SK-N-SH (cell line): ENCODE measurements around the gene ITPRID2. TPM values are rescaled to one million over a fixed set of nuclear protein-coding genes. Genes with fewer than 3 reads are reported as not detected.
A peak's percentile ranks its signal among the peaks of the same experiment; 100 is the strongest.

Experiments
- CTCF ChIA-PET: fragments of 300-600, 350-600 bp; formaldehyde crosslinking; extraction: SDS; loops from one replicate; lab custom pipeline; 2021; lab: Yijun Ruan, JAX
- POLR2A ChIA-PET: fragments of 350-600 bp; sonication (Branson Sonifier 250); formaldehyde crosslinking; extraction: SDS; loops from one replicate; lab custom pipeline; 2020; ENCODE audit warnings: antibody characterized with exemption, inconsistent platforms; lab: Yijun Ruan, JAX
- DNase-seq: peaks from one replicate; pipeline ENCODE4 v3.0.0; 2012
- H2AFZ ChIP-seq: fragments of 200-600 bp; sonication (generic); 2 replicates; pipeline ENCODE4 v1.8.1; 2016; ENCODE audit warnings: antibody characterized with exemption, mild to moderate bottlenecking, low read depth
- H3F3A ChIP-seq: fragments of 200-600 bp; sonication (generic); replicated peaks from 2 replicates; pipeline ENCODE3; 2016; ENCODE audit warnings: antibody characterized with exemption, mild to moderate bottlenecking; ENCODE audit not compliant: insufficient read depth
- H3K27ac ChIP-seq, 2 experiments: fragments of 200-500 bp in 1 of 2; fragments of 200-600 bp in 1 of 2; sonication (Bioruptor generic) in 1 of 2; sonication (generic), shearing (Covaris generic) in 1 of 2; 2 replicates each; pipeline versions ENCODE4 v1.5.1 to v1.6.1; 2014 to 2016; ENCODE audit warnings: low read depth in 2 of 2, inconsistent platforms in 1 of 2, low read length in 1 of 2, mild to moderate bottlenecking in 1 of 2, mixed read lengths in 1 of 2
- H3K27me3 ChIP-seq: fragments of 200-600 bp; sonication (generic), shearing (Covaris generic); 2 replicates; pipeline ENCODE4 v1.6.1; 2016; ENCODE audit warnings: mixed run types; ENCODE audit not compliant: insufficient read depth
- H3K36me3 ChIP-seq, 2 experiments: fragments of 200-500 bp in 1 of 2; fragments of 200-600 bp in 1 of 2; sonication (Bioruptor generic) in 1 of 2; sonication (generic) in 1 of 2; replicated peaks in 1 of 2; 2 replicates each; pipeline versions ENCODE3 to v1.5.1; 2014 to 2016; ENCODE audit warnings: low read length in 1 of 2, mild to moderate bottlenecking in 1 of 2; ENCODE audit not compliant: insufficient read depth in 2 of 2, control insufficient read depth in 1 of 2
- H3K4me1 ChIP-seq, 2 experiments: fragments of 200-500 bp in 1 of 2; fragments of 200-600 bp in 1 of 2; sonication (Bioruptor generic) in 1 of 2; sonication (generic), shearing (Covaris generic) in 1 of 2; 2 replicates each; pipeline versions ENCODE4 v1.5.1 to v1.6.1; 2014 to 2016; ENCODE audit warnings: low read depth in 1 of 2, low read length in 1 of 2, mixed run types in 1 of 2; ENCODE audit not compliant: insufficient read depth in 2 of 2, control insufficient read depth in 1 of 2
- H3K4me2 ChIP-seq: fragments of 200-600 bp; sonication (generic), shearing (Covaris generic); 2 replicates; pipeline ENCODE4 v1.6.1; 2017; ENCODE audit warnings: mixed run types
- H3K4me3 ChIP-seq, 2 experiments: fragments of 200-500 bp in 1 of 2; fragments of 200-600 bp in 1 of 2; sonication (Bioruptor generic) in 1 of 2; sonication (generic), shearing (Covaris generic) in 1 of 2; 2 replicates each; pipeline versions ENCODE4 v1.5.1 to v1.8.1; 2014 to 2016; ENCODE audit warnings: low read depth in 2 of 2, inconsistent platforms in 1 of 2, low read length in 1 of 2, mild to moderate bottlenecking in 1 of 2, mixed read lengths in 1 of 2, moderate library complexity in 1 of 2
- H3K79me2 ChIP-seq: fragments of 200-600 bp; sonication (generic); 2 replicates; pipeline ENCODE4 v1.8.1; 2017; ENCODE audit warnings: mild to moderate bottlenecking; ENCODE audit not compliant: insufficient read depth
- H3K9ac ChIP-seq: fragments of 200-600 bp; sonication (generic); 2 replicates; pipeline ENCODE4 v1.6.1; 2017; ENCODE audit warnings: mixed run types
- H3K9me2 ChIP-seq: fragments of 200-600 bp; sonication (generic); 2 replicates; pipeline ENCODE4 v1.6.1; 2017; ENCODE audit warnings: mixed run types
- H3K9me3 ChIP-seq: fragments of 200-600 bp; sonication (generic); 2 replicates; pipeline ENCODE4 v1.6.1; 2017; ENCODE audit warnings: mixed run types, mild to moderate bottlenecking, moderate library complexity
- H4K20me1 ChIP-seq: fragments of 200-600 bp; sonication (generic); 2 replicates; pipeline ENCODE4 v1.6.1; 2017; ENCODE audit warnings: mild to moderate bottlenecking, mixed run types; ENCODE audit not compliant: insufficient read depth
- ELF1 ChIP-seq: IDR thresholded peaks from 2 replicates; pipeline ENCODE4 v1.4.0; 2012
- EZH2phosphoT487 ChIP-seq: fragments of 200-600 bp; sonication (generic); IDR thresholded peaks from 2 replicates; pipeline ENCODE4 v1.6.1; 2017; ENCODE audit warnings: low read depth, mixed run types, mild to moderate bottlenecking, antibody characterized with exemption, moderate library complexity, borderline replicate concordance
- FOSL2 ChIP-seq: IDR thresholded peaks from 2 replicates; pipeline ENCODE4 v1.4.0; 2012; ENCODE audit warnings: low read depth, mild to moderate bottlenecking, moderate library complexity, borderline replicate concordance
- FOXJ3 ChIP-seq: sonication (generic); formaldehyde crosslinking; IDR thresholded peaks from 2 replicates; pipeline ENCODE4 v1.5.1; 2020; ENCODE audit warnings: mild to moderate bottlenecking, missing genetic modification reagents
- GABPA ChIP-seq: IDR thresholded peaks from 2 replicates; pipeline ENCODE4 v1.4.0; 2012; ENCODE audit warnings: low read depth, mild to moderate bottlenecking
- GATA2 ChIP-seq: sonication (generic); formaldehyde crosslinking; IDR thresholded peaks from 2 replicates; pipeline ENCODE4 v1.5.0; 2020; ENCODE audit warnings: mild to moderate bottlenecking, missing genetic modification reagents
- MXI1 ChIP-seq: IDR thresholded peaks from 2 replicates; pipeline ENCODE4 v1.6.1; 2012; ENCODE audit warnings: mild to moderate bottlenecking, low read depth, low read length, improper control_type of control experiment
- SIN3A ChIP-seq: IDR thresholded peaks from 2 replicates; pipeline ENCODE4 v1.6.1; 2012; ENCODE audit warnings: low read depth, mild to moderate bottlenecking, low read length, moderate library complexity, borderline replicate concordance
- SMC3 ChIP-seq: IDR thresholded peaks from 2 replicates; pipeline ENCODE4 v1.6.1; 2012; ENCODE audit warnings: low read depth, low read length, improper control_type of control experiment
- TCF12 ChIP-seq: IDR thresholded peaks from 2 replicates; pipeline ENCODE4 v1.4.0; 2012
- TEAD4 ChIP-seq: IDR thresholded peaks from 2 replicates; pipeline ENCODE4 v1.4.0; 2012; ENCODE audit warnings: mild to moderate bottlenecking, borderline replicate concordance; ENCODE audit not compliant: insufficient read depth
- YY1 ChIP-seq: IDR thresholded peaks from 2 replicates; pipeline ENCODE4 v1.4.0; 2012; ENCODE audit warnings: low read depth, mild to moderate bottlenecking
- WGBS: methylation state at CpG from one replicate; pipeline ENCODE4 v1.1.6; 2017; ENCODE audit warnings: low lambda C conversion rate; 5-methylcytosine and 5-hydroxymethylcytosine counted together
- polyA plus RNA-seq, 3 experiments: library from polyadenylated mRNA; depleted of rRNA; stranded (reverse); fragments of >200 nt; gene quantifications; 2 replicates each; pipeline ENCODE4 v1.2.3, GENCODE V29; 2012
- TF ChIP-seq, protein P1 (sequence below): IDR thresholded peaks from 2 replicates; pipeline ENCODE4 v1.4.0; 2012; ENCODE audit warnings: low read depth, borderline replicate concordance
- TF ChIP-seq, protein P2 (sequence below): fragments of 150-350 bp; IDR thresholded peaks from 2 replicates; pipeline ENCODE4 v1.6.1; 2017; ENCODE audit warnings: antibody characterized with exemption, low read length, low read depth, borderline replicate concordance
- TF ChIP-seq, protein P3 (sequence below): IDR thresholded peaks from 2 replicates; pipeline ENCODE4; 2012
- TF ChIP-seq, protein P4 (sequence below): fragments of 200-600 bp; sonication (generic); IDR thresholded peaks from 2 replicates; pipeline ENCODE4 v1.6.1; 2017; ENCODE audit warnings: antibody characterized with exemption, mild to moderate bottlenecking, moderate library complexity
- TF ChIP-seq, protein P5 (sequence below): IDR thresholded peaks from 2 replicates; pipeline ENCODE4 v1.4.0; 2012; ENCODE audit warnings: low read depth, borderline replicate concordance

ITPRID2 gene
- polyA plus RNA-seq, 1 of the 3 experiments (the other 2 are of a cell fraction) = 41.9 TPM

DNA sequence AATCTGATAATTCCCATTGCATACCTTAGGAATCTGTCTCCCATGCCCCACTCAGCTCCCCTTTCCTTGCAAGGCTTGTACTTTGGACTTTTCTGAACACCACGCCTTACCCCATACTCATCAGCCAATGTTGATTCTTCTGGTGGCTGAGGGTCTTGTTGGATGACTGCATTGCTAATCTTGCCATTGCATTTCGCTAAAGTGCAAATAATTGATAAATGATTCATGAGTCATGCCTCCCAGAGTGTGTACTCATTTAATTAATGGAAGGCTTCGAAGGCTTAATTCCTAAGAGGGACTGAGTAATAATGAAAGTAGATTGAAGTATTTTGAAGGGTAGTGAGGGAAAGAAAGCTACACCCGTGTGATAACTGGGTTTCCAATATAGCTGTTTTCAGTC is 66.1 kb downstream of the ITPRID2 start (continued):
- TF ChIP-seq GATA2 (CRISPR knock-in tag) (no peak), MXI1 (no peak), TEAD4 (no peak), SIN3A (no peak)

DNA sequence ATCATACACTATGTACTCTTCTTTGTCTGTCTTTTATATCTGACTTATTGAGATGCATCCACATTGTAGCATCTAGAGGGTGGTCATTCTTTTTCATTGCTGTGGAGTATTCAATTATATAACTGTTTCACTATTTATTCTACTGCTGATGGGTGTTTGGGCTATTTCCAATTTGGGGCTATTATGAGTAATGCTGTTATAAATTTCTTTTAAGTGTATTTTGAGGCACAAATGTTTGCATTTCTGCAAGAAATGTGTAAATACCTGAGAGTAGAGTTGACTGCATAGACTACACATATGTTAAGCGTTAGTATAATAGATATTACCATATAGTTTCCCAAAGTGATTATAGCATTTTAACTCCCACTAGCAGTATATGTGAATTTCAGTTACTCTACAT is 67.2 kb downstream of the ITPRID2 start:
- ChIA-PET CTCF (no interaction called here), POLR2A (no interaction called here)
- Histone ChIP-seq H3K27me3 (no peaks in the 10 kb centered on the region), H3K27ac (no peak overlapping the region), H4K20me1 (no peaks in the 10 kb centered on the region), H3K4me1 (peaks cover 4 to 20% of the 10 kb centered on the region in 2 experiments; a peak in 2 of 4 replicates), H3K79me2 (no peaks in the 10 kb centered on the region), H3K9ac (no peak overlapping the region), H3K36me3 (no peaks in the 10 kb centered on the region), H3K4me2 (no peak overlapping the region), H3F3A (peaks cover 13% of the 10 kb centered on the region), H3K4me3 (no peak overlapping the region), H3K9me3 (no peaks in the 10 kb centered on the region), H3K9me2 (no peaks in the 10 kb centered on the region), H2AFZ (no peak overlapping the region)
- 96% methylated on average over 1 of the region's 1 CpG for WGBS
- TF ChIP-seq FOXJ3 (CRISPR knock-in tag) (no peak), GABPA (no peak), EZH2phosphoT487 (no peak), GATA2 (CRISPR knock-in tag) (no peak), ELF1 (no peak)
- TF ChIP-seq, protein P1, sequence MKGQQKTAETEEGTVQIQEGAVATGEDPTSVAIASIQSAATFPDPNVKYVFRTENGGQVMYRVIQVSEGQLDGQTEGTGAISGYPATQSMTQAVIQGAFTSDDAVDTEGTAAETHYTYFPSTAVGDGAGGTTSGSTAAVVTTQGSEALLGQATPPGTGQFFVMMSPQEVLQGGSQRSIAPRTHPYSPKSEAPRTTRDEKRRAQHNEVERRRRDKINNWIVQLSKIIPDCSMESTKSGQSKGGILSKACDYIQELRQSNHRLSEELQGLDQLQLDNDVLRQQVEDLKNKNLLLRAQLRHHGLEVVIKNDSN = no peak
- TF ChIP-seq, protein P2, sequence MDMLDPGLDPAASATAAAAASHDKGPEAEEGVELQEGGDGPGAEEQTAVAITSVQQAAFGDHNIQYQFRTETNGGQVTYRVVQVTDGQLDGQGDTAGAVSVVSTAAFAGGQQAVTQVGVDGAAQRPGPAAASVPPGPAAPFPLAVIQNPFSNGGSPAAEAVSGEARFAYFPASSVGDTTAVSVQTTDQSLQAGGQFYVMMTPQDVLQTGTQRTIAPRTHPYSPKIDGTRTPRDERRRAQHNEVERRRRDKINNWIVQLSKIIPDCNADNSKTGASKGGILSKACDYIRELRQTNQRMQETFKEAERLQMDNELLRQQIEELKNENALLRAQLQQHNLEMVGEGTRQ = no peak
- no peak for DNase-seq

DNA sequence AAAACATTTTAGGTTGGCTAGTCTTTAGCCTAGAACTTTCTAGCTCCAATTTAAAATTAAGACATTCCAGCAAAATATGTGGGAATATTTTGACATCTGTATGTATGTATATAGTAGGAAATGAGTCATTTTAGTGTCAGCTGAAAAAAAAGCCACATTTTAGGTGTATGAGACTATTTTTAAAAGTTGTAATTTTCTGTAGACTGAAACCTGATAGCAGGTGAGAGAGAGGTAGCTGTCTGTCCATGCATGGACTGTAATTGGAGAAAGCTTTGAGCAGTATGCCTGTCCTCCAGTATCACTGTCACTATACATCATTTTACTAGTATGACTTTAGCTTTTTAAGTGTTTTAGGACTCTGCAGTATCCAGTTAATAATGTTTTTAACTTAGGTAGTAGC is 68.0 kb downstream of the ITPRID2 start:
- Histone ChIP-seq H3K4me3 (no peak overlapping the region), H2AFZ (no peak overlapping the region), H3K79me2 (no peaks in the 10 kb centered on the region), H3K4me1 (peaks cover 4 to 19% of the 10 kb centered on the region in 2 experiments; a peak in 2 of 4 replicates), H3K27me3 (no peaks in the 10 kb centered on the region), H3K9me3 (no peaks in the 10 kb centered on the region), H3K36me3 (no peaks in the 10 kb centered on the region), H3K27ac (no peak overlapping the region), H3F3A (peaks cover 10% of the 10 kb centered on the region), H3K4me2 (no peak overlapping the region), H3K9ac (no peak overlapping the region), H3K9me2 (no peaks in the 10 kb centered on the region)
- DNase-seq = no peak
- POLR2A ChIA-PET = no interaction called here
- CTCF ChIA-PET = no interaction called here
- TF ChIP-seq YY1 (no peak), TCF12 (peak; percentile 29), GATA2 (CRISPR knock-in tag) (no peak), FOSL2 (peak; percentile 56), SIN3A (no peak), SMC3 (no peak)
- TF ChIP-seq, protein P3, sequence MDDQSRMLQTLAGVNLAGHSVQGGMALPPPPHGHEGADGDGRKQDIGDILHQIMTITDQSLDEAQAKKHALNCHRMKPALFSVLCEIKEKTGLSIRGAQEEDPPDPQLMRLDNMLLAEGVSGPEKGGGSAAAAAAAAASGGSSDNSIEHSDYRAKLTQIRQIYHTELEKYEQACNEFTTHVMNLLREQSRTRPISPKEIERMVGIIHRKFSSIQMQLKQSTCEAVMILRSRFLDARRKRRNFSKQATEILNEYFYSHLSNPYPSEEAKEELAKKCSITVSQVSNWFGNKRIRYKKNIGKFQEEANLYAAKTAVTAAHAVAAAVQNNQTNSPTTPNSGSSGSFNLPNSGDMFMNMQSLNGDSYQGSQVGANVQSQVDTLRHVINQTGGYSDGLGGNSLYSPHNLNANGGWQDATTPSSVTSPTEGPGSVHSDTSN = peak; percentile 51
- TF ChIP-seq, protein P2 = no peak
- TF ChIP-seq, protein P4, sequence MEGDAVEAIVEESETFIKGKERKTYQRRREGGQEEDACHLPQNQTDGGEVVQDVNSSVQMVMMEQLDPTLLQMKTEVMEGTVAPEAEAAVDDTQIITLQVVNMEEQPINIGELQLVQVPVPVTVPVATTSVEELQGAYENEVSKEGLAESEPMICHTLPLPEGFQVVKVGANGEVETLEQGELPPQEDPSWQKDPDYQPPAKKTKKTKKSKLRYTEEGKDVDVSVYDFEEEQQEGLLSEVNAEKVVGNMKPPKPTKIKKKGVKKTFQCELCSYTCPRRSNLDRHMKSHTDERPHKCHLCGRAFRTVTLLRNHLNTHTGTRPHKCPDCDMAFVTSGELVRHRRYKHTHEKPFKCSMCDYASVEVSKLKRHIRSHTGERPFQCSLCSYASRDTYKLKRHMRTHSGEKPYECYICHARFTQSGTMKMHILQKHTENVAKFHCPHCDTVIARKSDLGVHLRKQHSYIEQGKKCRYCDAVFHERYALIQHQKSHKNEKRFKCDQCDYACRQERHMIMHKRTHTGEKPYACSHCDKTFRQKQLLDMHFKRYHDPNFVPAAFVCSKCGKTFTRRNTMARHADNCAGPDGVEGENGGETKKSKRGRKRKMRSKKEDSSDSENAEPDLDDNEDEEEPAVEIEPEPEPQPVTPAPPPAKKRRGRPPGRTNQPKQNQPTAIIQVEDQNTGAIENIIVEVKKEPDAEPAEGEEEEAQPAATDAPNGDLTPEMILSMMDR = no peak
- TF ChIP-seq, protein P5, sequence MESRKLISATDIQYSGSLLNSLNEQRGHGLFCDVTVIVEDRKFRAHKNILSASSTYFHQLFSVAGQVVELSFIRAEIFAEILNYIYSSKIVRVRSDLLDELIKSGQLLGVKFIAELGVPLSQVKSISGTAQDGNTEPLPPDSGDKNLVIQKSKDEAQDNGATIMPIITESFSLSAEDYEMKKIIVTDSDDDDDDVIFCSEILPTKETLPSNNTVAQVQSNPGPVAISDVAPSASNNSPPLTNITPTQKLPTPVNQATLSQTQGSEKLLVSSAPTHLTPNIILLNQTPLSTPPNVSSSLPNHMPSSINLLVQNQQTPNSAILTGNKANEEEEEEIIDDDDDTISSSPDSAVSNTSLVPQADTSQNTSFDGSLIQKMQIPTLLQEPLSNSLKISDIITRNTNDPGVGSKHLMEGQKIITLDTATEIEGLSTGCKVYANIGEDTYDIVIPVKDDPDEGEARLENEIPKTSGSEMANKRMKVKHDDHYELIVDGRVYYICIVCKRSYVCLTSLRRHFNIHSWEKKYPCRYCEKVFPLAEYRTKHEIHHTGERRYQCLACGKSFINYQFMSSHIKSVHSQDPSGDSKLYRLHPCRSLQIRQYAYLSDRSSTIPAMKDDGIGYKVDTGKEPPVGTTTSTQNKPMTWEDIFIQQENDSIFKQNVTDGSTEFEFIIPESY = no peak
- TF ChIP-seq, all 33 proteins: peak for 3
- no peaks in the 10 kb centered on the region for H4K20me1 ChIP-seq
